Spinal cord (tissue), 10 donors: ENCODE measurements around the gene ZFX. TPM values are rescaled to one million over a fixed set of nuclear protein-coding genes. Genes with fewer than 3 reads are reported as not detected.
"Not testable (repeated sequence)": the region's sequence is repeated elsewhere in the genome, so short reads cannot be mapped to it uniquely, and the experiment has no call there.

Experiments
- DNase-seq, 6 donors: peaks; one replicate each; pipeline versions ENCODE4 v3.0.0 to v3.0.0-alpha.2; 2013 to 2015; ENCODE audit warnings: low spot score in 6 of 6, low read depth in 4 of 6
- H3K27ac ChIP-seq: one replicate; pipeline ENCODE4 v1.5.1; 2013; ENCODE audit warnings: low read depth, low read length, control low read depth
- H3K27me3 ChIP-seq: one replicate; pipeline ENCODE4 v1.6.1; 2013; ENCODE audit warnings: low read length; ENCODE audit not compliant: control insufficient read depth, insufficient read depth
- H3K36me3 ChIP-seq: one replicate; pipeline ENCODE4 v1.6.1; 2013; ENCODE audit warnings: low read length; ENCODE audit not compliant: control insufficient read depth, insufficient read depth
- H3K4me1 ChIP-seq: one replicate; pipeline ENCODE4 v1.6.1; 2013; ENCODE audit warnings: low read length; ENCODE audit not compliant: control insufficient read depth, insufficient read depth
- H3K4me3 ChIP-seq: one replicate; pipeline ENCODE4 v1.5.1; 2013; ENCODE audit warnings: low read depth, low read length, control low read depth
- H3K9me3 ChIP-seq: one replicate; pipeline ENCODE4 v1.6.1; 2013; ENCODE audit warnings: low read length; ENCODE audit not compliant: control insufficient read depth, insufficient read depth
- WGBS: methylation state at CpG from one replicate; pipeline ENCODE4 v1.1.5; 2013; ENCODE audit warnings: missing lambda C conversion rate; ENCODE audit not compliant: insufficient coverage; 5-methylcytosine and 5-hydroxymethylcytosine counted together
- polyA plus RNA-seq, 2 donors: library from polyadenylated mRNA; unstranded; fragments of 120-200 nt; gene quantifications; one replicate each; pipeline ENCODE4 v1.2.1, GENCODE V29; 2013; ENCODE audit not compliant: insufficient read length in 2 of 2
- total RNA-seq, 2 donors: library from RNA; depleted of rRNA in 1 of 2; stranded (reverse); fragments of 120-200 nt in 1 of 2; fragments of >200 nt in 1 of 2; gene quantifications; one replicate each; pipeline versions ENCODE4 v1.2.3 to v1.2.4, GENCODE V29; 2013 to 2014
- donor health status: healthy.

ZFX gene
- total and polyA plus RNA-seq, 4 donors = 15.1 to 72.6 (median 40.0) TPM

GRCh38 chrX:24135768-24136167, 13.8 kb upstream of the ZFX start:
- not testable (repeated sequence) for H3K4me1 ChIP-seq, H3K4me3 ChIP-seq, DNase-seq, H3K27ac ChIP-seq, H3K36me3 ChIP-seq, H3K9me3 ChIP-seq
- peaks cover 29% of the 10 kb centered on the region for H3K27me3 ChIP-seq
- 32% methylated on average over 6 of the region's 9 CpGs for WGBS

GRCh38 chrX:24137192-24137591, 12.3 kb upstream of the ZFX start:
- Histone ChIP-seq H3K4me1 (no peaks in the 10 kb centered on the region), H3K4me3 (no peak overlapping the region), H3K27ac (no peak overlapping the region), H3K27me3 (peaks cover 23% of the 10 kb centered on the region), H3K36me3 (no peaks in the 10 kb centered on the region), H3K9me3 (no peaks in the 10 kb centered on the region)
- no peak for DNase-seq

- H3K36me3 ChIP-seq, H3K4me3 ChIP-seq, H3K4me1 ChIP-seq, H3K9me3 ChIP-seq, H3K27me3 ChIP-seq, H3K27ac ChIP-seq, DNase-seq: not testable (repeated sequence)
- WGBS = 100% methylated on average over 3 of the region's 6 CpGs
These were observed 5.5 kb upstream of the ZFX start for GRCh38 chrX:24143982-24144381.

- peaks cover 3% of the 10 kb centered on the region for H3K27me3 ChIP-seq
- H3K27ac ChIP-seq = no peak overlapping the region
- no peak for DNase-seq
- H3K9me3 ChIP-seq = no peaks in the 10 kb centered on the region
- H3K4me3 ChIP-seq = no peak overlapping the region
- 94% methylated on average over 6 of the region's 6 CpGs for WGBS
- peaks cover 4% of the 10 kb centered on the region for H3K4me1 ChIP-seq
- no peaks in the 10 kb centered on the region for H3K36me3 ChIP-seq
These were observed 5.0 kb upstream of the ZFX start for GRCh38 chrX:24144528-24144927.

- no peak overlapping the region for H3K4me3 ChIP-seq
- peaks cover 4% of the 10 kb centered on the region for H3K4me1 ChIP-seq
- peak overlapping the region; percentile 69 for H3K27ac ChIP-seq
- H3K27me3 ChIP-seq = peaks cover 3% of the 10 kb centered on the region
- 100% methylated on average over 2 of the region's 4 CpGs for WGBS
- H3K36me3 ChIP-seq = no peaks in the 10 kb centered on the region
- H3K9me3 ChIP-seq = no peaks in the 10 kb centered on the region
- DNase-seq = no peak
These were observed 4.0 kb upstream of the ZFX start for GRCh38 chrX:24145303-24146186.

- H3K4me3 ChIP-seq = peak overlapping the region; percentile 21
- DNase-seq = peak in 2 of 6 donors; percentile 10 to 16
- peaks cover 5% of the 10 kb centered on the region for H3K4me1 ChIP-seq
- H3K27ac ChIP-seq = peak overlapping the region; percentile 69
- 37% methylated on average over 2 of the region's 6 CpGs for WGBS
- no peaks in the 10 kb centered on the region for H3K36me3 ChIP-seq
- no peaks in the 10 kb centered on the region for H3K9me3 ChIP-seq
- peaks cover 3% of the 10 kb centered on the region for H3K27me3 ChIP-seq
These were observed 3.1 kb upstream of the ZFX start for GRCh38 chrX:24146283-24146949.

GRCh38 chrX:24147165-24147564, 2.4 kb upstream of the ZFX start:
- Histone ChIP-seq H3K4me3 (no peak overlapping the region), H3K4me1 (peaks cover 11% of the 10 kb centered on the region), H3K9me3 (no peaks in the 10 kb centered on the region), H3K27me3 (peaks cover 2% of the 10 kb centered on the region), H3K27ac (peak overlapping the region; percentile 91), H3K36me3 (peaks cover 2% of the 10 kb centered on the region)
- no peak for DNase-seq

- Histone ChIP-seq H3K27me3 (no peaks in the 10 kb centered on the region), H3K27ac (peak overlapping the region; percentile 91), H3K4me3 (no peak overlapping the region), H3K9me3 (no peaks in the 10 kb centered on the region), H3K36me3 (peaks cover 2% of the 10 kb centered on the region), H3K4me1 (peaks cover 15% of the 10 kb centered on the region)
- no CpG with 5 or more reads among the region's 3 CpGs for WGBS
- peak in 2 of 6 donors; percentile 8 to 20 for DNase-seq
These were observed 1.4 kb upstream of the ZFX start for GRCh38 chrX:24148121-24148520.

- DNase-seq = peak in 3 of 6 donors; percentile 13 to 34 (median 17)
- peaks cover 2% of the 10 kb centered on the region for H3K36me3 ChIP-seq
- peak overlapping the region; percentile 91 for H3K27ac ChIP-seq
- H3K9me3 ChIP-seq = no peaks in the 10 kb centered on the region
- H3K27me3 ChIP-seq = no peaks in the 10 kb centered on the region
- peak overlapping the region; percentile 55 for H3K4me3 ChIP-seq
- WGBS = 1% methylated on average over 31 of the region's 35 CpGs
- peaks cover 18% of the 10 kb centered on the region for H3K4me1 ChIP-seq
These were observed 786 bp upstream of the ZFX start for GRCh38 chrX:24148535-24149350.
